Nephron progenitor cell (in vitro differentiated cells): Measurements from ENCODE around the gene CBX4.

ENCODE experiments used
- DNase-seq: peaks from one replicate; pipeline ENCODE4 v3.0.0; 2021
- H3K27ac Mint-ChIP-seq: 2 replicates; pipeline ENCODE4 v1.8.0; 2021; ENCODE audit warnings: mild to moderate bottlenecking, moderate library complexity, mixed read lengths
- H3K27me3 Mint-ChIP-seq: 2 replicates; pipeline ENCODE4 v1.8.0; 2021; ENCODE audit warnings: mild to moderate bottlenecking, low read depth, mixed read lengths; ENCODE audit not compliant: poor library complexity
- H3K36me3 Mint-ChIP-seq: 2 replicates; pipeline ENCODE4 v1.8.0; 2021; ENCODE audit warnings: low read depth, mixed read lengths
- H3K4me1 Mint-ChIP-seq: 2 replicates; pipeline ENCODE4 v1.8.0; 2021; ENCODE audit warnings: mixed read lengths
- H3K4me3 Mint-ChIP-seq: 2 replicates; pipeline ENCODE4 v1.8.0; 2021; ENCODE audit warnings: mild to moderate bottlenecking, moderate library complexity, mixed read lengths
- H3K9me3 Mint-ChIP-seq: 2 replicates; pipeline ENCODE4 v1.8.0; 2021; ENCODE audit warnings: mild to moderate bottlenecking, moderate library complexity, mixed read lengths
- CTCF ChIP-seq: fragments of 200-600 bp; sonication (generic); IDR thresholded peaks from 2 replicates; pipeline ENCODE4 v1.5.0; 2021; ENCODE audit warnings: antibody characterized with exemption

The CBX4 gene

GRCh38 chr17:79839356-79840268 lies at the start of gene CBX4:
TSS of gene CBX4 (minus strand) at chr17:79839440. CDS start at chr17:79839251, 189 bp downstream.
- peak; percentile 93 for DNase-seq
- Mint-ChIP-seq H3K27ac (peak within 1 kb of the TSS; percentile 24), H3K27me3 (peaks cover 85% of the 10 kb centered on the region), H3K9me3 (no peaks in the 10 kb centered on the region), H3K36me3 (peaks cover 2% of the 10 kb centered on the region), H3K4me3 (peak within 1 kb of the TSS; percentile 88), H3K4me1 (peaks cover 33% of the 10 kb centered on the region)
- peak; percentile 58 for TF ChIP-seq CTCF

- H3K36me3 Mint-ChIP-seq, result no peaks in the 10 kb centered on the region
- DNase-seq, result no peak
- no peak overlapping the region for H3K27ac Mint-ChIP-seq
- H3K9me3 Mint-ChIP-seq, result no peaks in the 10 kb centered on the region
- peaks cover 14% of the 10 kb centered on the region for H3K4me1 Mint-ChIP-seq
- no peak overlapping the region for H3K4me3 Mint-ChIP-seq
- H3K27me3 Mint-ChIP-seq, result peaks cover 56% of the 10 kb centered on the region
- TF ChIP-seq CTCF, result no peak
Observed at GRCh38 chr17:79888009-79888540, 48.8 kb upstream of the CBX4 start.

GRCh38 chr17:79887451-79887991 lies 48.3 kb upstream of the CBX4 start:
- Mint-ChIP-seq H3K4me1 (peaks cover 10% of the 10 kb centered on the region), H3K27ac (no peak overlapping the region)

GRCh38 chr17:79883202-79883601 lies 44.0 kb upstream of the CBX4 start:
- no peaks in the 10 kb centered on the region for H3K36me3 Mint-ChIP-seq
- TF ChIP-seq CTCF, result no peak
- no peaks in the 10 kb centered on the region for H3K9me3 Mint-ChIP-seq
- H3K4me3 Mint-ChIP-seq, result no peak overlapping the region
- peaks cover 69% of the 10 kb centered on the region for H3K27me3 Mint-ChIP-seq
- no peak overlapping the region for H3K27ac Mint-ChIP-seq
- peaks cover 6% of the 10 kb centered on the region for H3K4me1 Mint-ChIP-seq
- no peak for DNase-seq

More at GRCh38 chr17:79887451-79887991, 48.3 kb upstream of the CBX4 start:
- no peaks in the 10 kb centered on the region for H3K9me3 Mint-ChIP-seq
- no peaks in the 10 kb centered on the region for H3K36me3 Mint-ChIP-seq
- no peak overlapping the region for H3K4me3 Mint-ChIP-seq
- TF ChIP-seq CTCF, result no peak
- peaks cover 59% of the 10 kb centered on the region for H3K27me3 Mint-ChIP-seq
- no peak for DNase-seq

GRCh38 chr17:79878329-79878947 lies 39.2 kb upstream of the CBX4 start:
- Mint-ChIP-seq H3K27me3 (peaks cover 57% of the 10 kb centered on the region), H3K4me1 (peaks cover 6% of the 10 kb centered on the region), H3K36me3 (peaks cover 6% of the 10 kb centered on the region), H3K9me3 (peaks cover 7% of the 10 kb centered on the region), H3K4me3 (no peak overlapping the region), H3K27ac (no peak overlapping the region)
- no peak for TF ChIP-seq CTCF
- DNase-seq, result no peak
